ENCODE data around the gene SFMBT2. TPM values are rescaled to one million over a fixed set of nuclear protein-coding genes. Genes with fewer than 3 reads are reported as not detected.

SFMBT2 gene
- total RNA-seq, 1 donor from 2014 or later, result 22.3 TPM

GRCh38 chr10:7424315-7424714 lies 13.5 kb upstream of the SFMBT2 start:
- H3K9me3 ChIP-seq, result no peaks in the 10 kb centered on the region
- H3K4me1 ChIP-seq, result no peaks in the 10 kb centered on the region
- H3K36me3 ChIP-seq, result no peaks in the 10 kb centered on the region
- H3K27ac ChIP-seq, result no peak overlapping the region
- ATAC-seq (peak; percentile 27 to 41), DNase-seq (no peak)
- intact Hi-C loops (cut with DNase I), result no loop called here
- H3K27me3 ChIP-seq (ENCODE audit: low read depth), result peaks cover 6% of the 10 kb centered on the region
- TF ChIP-seq, protein P1, sequence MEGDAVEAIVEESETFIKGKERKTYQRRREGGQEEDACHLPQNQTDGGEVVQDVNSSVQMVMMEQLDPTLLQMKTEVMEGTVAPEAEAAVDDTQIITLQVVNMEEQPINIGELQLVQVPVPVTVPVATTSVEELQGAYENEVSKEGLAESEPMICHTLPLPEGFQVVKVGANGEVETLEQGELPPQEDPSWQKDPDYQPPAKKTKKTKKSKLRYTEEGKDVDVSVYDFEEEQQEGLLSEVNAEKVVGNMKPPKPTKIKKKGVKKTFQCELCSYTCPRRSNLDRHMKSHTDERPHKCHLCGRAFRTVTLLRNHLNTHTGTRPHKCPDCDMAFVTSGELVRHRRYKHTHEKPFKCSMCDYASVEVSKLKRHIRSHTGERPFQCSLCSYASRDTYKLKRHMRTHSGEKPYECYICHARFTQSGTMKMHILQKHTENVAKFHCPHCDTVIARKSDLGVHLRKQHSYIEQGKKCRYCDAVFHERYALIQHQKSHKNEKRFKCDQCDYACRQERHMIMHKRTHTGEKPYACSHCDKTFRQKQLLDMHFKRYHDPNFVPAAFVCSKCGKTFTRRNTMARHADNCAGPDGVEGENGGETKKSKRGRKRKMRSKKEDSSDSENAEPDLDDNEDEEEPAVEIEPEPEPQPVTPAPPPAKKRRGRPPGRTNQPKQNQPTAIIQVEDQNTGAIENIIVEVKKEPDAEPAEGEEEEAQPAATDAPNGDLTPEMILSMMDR (IDR thresholded peaks at IDR 0.05), result no peak
- no peak overlapping the region for H3K4me3 ChIP-seq

DNA sequence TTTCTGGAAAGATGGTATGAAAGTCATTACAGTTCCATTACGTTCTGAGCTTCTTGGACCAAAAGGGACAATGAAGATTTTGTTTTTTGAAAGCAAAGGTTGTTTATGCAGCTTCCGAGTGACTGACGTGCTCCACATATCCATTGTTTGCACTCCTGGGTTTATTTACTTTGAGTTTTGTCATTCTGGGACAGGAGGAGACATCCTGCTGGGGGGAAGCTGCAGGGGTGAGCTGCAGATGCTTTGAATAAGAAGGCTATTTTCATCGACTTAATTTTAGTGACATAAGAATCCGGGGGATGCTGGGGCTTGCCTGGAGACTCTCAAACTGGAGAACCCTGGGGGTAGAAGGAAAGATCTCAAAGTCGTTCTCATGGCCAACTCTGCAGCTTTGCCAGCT lies 12.7 kb upstream of the SFMBT2 start:
- Histone ChIP-seq H3K27me3 (ENCODE audit: low read depth) (peaks cover 6% of the 10 kb centered on the region), H3K36me3 (no peaks in the 10 kb centered on the region), H3K27ac (no peak overlapping the region), H3K9me3 (no peaks in the 10 kb centered on the region), H3K4me1 (no peaks in the 10 kb centered on the region), H3K4me3 (no peak overlapping the region)
- intact Hi-C loops (cut with DNase I), result no loop called here
- TF ChIP-seq, protein P1 (IDR thresholded peaks at IDR 0.05), result no peak
- DNase-seq (no peak), ATAC-seq (no peak)

DNA sequence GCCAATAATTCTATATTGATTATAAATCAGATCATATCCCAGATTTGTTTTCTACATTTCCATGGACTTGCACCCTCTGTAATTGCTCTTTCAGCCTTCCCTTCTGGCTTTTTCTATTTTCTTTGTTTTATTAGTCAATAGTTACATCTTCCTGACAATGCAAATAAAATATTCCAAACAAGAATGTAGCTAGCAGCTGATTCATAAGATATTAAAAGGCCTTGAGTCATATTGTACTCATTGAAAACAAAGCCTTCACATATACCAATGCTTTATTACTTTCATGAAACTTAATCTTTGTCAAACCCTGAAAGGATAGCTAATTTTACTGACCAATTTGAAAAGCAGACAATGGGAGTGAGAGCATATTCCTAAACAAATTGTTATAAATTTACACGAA lies 10.7 kb upstream of the SFMBT2 start:
- ATAC-seq (no peak), DNase-seq (no peak)
- Histone ChIP-seq H3K27me3 (ENCODE audit: low read depth) (peaks cover 6% of the 10 kb centered on the region), H3K4me1 (no peaks in the 10 kb centered on the region), H3K4me3 (no peak overlapping the region), H3K36me3 (no peaks in the 10 kb centered on the region), H3K27ac (no peak overlapping the region), H3K9me3 (no peaks in the 10 kb centered on the region)
- intact Hi-C loops (cut with DNase I), result no loop called here
- TF ChIP-seq, protein P1 (IDR thresholded peaks at IDR 0.05), result no peak

DNA sequence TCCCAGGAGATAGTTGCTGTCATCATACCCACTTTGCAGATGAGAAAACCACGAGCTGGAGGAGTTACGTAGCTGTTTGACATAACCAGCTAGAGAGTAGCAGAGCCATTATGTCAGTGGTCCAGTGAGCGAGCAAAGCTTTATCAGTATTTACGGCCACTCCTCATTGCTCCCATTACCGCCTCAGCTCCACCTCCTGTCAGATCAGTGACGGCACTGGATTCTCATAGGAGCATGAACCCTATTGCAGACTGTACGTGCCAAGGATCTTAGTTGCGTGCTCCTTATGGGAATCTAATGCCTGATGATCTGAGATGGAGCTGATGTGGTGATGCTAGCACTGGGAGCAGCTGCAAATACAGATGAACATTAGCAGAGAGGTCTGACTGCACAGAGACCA lies 9.2 kb upstream of the SFMBT2 start:
- ATAC-seq (no peak), DNase-seq (no peak)
- H3K27ac ChIP-seq, result no peak overlapping the region
- no peaks in the 10 kb centered on the region for H3K4me1 ChIP-seq
- TF ChIP-seq, protein P1 (IDR thresholded peaks at IDR 0.05), result no peak
- no peaks in the 10 kb centered on the region for H3K36me3 ChIP-seq
- H3K9me3 ChIP-seq, result no peaks in the 10 kb centered on the region
- no peak overlapping the region for H3K4me3 ChIP-seq
- intact Hi-C loops (cut with DNase I), result no loop called here
- H3K27me3 ChIP-seq (ENCODE audit: low read depth), result peaks cover 6% of the 10 kb centered on the region

GRCh38 chr10:7417807-7418206 lies 7.0 kb upstream of the SFMBT2 start:
- H3K36me3 ChIP-seq, result no peaks in the 10 kb centered on the region
- intact Hi-C loops (cut with DNase I), result no loop called here
- no peak overlapping the region for H3K27ac ChIP-seq
- peaks cover 14% of the 10 kb centered on the region for H3K27me3 ChIP-seq (ENCODE audit: low read depth)
- DNase-seq, result no peak
- H3K4me3 ChIP-seq, result no peak overlapping the region
- TF ChIP-seq, protein P1 (IDR thresholded peaks at IDR 0.05), result no peak
- H3K4me1 ChIP-seq, result peaks cover 6% of the 10 kb centered on the region
- H3K9me3 ChIP-seq, result no peaks in the 10 kb centered on the region
- ATAC-seq, result no peak

DNA sequence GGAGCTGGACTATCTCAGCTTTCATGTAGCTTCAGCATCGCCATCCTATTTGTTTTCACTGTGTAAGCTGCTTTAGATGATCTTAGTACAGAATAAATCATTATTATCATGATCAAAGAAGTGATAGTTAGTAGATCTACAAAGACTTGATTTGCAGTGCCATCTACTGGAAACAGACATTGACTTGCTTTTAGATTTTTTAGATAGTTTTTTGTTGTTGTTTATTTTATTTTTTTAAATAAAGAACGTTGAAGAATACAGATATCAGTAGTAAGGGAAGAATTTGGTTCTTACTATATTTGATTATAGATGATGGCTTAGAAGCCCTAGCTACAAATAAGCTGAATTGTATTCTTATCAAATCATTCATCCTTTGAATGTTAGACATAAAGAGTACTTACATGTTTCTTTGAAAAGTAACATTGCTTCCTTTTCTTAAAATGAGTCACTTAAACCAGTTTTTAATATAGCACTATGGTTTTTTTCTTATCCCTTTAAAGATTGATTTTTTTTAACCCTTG lies 6.3 kb upstream of the SFMBT2 start:
- H3K4me1 ChIP-seq, result peaks cover 12% of the 10 kb centered on the region
- H3K4me3 ChIP-seq, result no peak overlapping the region
- TF ChIP-seq, protein P1 (IDR thresholded peaks at IDR 0.05), result peak; percentile 47
- no peaks in the 10 kb centered on the region for H3K36me3 ChIP-seq
- H3K27ac ChIP-seq, result no peak overlapping the region
- peaks cover 15% of the 10 kb centered on the region for H3K27me3 ChIP-seq (ENCODE audit: low read depth)
- ATAC-seq (peak in 1 of 2 donors; percentile 41), DNase-seq (no peak)
- H3K9me3 ChIP-seq, result no peaks in the 10 kb centered on the region
- intact Hi-C loops (cut with DNase I), result no loop called here
